ENCODE data around the gene ME3.
"Not testable (repeated sequence)": the region's sequence is repeated elsewhere in the genome, so short reads cannot be mapped to it uniquely, and the experiment has no call there.

DNA sequence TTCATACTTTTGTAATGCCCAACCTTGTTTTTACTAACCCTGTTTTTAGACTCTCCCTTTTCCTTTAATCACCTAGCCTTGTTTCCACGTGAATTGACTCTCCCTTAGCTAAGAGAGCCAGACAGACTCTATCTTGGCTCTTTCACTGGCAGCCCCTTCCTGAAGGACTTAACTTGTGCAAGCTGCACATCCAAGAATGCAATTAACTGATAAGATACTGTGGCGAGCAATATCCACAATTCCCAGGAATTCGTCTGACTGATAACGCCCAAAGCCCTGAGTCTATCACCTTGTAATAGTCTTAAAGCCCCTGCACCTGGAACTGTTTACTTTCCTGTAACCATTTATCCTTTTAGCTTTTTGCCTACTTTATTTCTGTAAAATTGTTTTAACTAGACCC lies 248.9 kb downstream of the ME3 start:
- not testable (repeated sequence) for TF ChIP-seq POLR2A, CTCF (IDR thresholded peaks at IDR 0.05)

Measured in Peyer's patch (tissue), 4 donors.